GM12864 (cell line): ENCODE measurements around the gene TPR.

Source experiments
- DNase-seq: peaks from one replicate; pipeline ENCODE4 v3.0.0-alpha.2; 2011; ENCODE audit warnings: low read depth
- H3K4me3 ChIP-seq: 2 replicates; pipeline ENCODE4 v1.5.1; 2011; ENCODE audit warnings: mild to moderate bottlenecking, low read depth, low read length, control low read depth
- TF ChIP-seq, protein P1 (sequence below): IDR thresholded peaks from 2 replicates; pipeline ENCODE4 v1.5.1; 2011; ENCODE audit warnings: low read depth, mild to moderate bottlenecking, moderate library complexity, low read length, control low read depth, inconsistent platforms; ENCODE audit errors: missing control alignments

The TPR gene

GRCh38 chr1:186289943-186290545 is 85.0 kb downstream of the TPR start:
- DNase-seq, result no peak
- H3K4me3 ChIP-seq, result no peak overlapping the region
- TF ChIP-seq, protein P1, sequence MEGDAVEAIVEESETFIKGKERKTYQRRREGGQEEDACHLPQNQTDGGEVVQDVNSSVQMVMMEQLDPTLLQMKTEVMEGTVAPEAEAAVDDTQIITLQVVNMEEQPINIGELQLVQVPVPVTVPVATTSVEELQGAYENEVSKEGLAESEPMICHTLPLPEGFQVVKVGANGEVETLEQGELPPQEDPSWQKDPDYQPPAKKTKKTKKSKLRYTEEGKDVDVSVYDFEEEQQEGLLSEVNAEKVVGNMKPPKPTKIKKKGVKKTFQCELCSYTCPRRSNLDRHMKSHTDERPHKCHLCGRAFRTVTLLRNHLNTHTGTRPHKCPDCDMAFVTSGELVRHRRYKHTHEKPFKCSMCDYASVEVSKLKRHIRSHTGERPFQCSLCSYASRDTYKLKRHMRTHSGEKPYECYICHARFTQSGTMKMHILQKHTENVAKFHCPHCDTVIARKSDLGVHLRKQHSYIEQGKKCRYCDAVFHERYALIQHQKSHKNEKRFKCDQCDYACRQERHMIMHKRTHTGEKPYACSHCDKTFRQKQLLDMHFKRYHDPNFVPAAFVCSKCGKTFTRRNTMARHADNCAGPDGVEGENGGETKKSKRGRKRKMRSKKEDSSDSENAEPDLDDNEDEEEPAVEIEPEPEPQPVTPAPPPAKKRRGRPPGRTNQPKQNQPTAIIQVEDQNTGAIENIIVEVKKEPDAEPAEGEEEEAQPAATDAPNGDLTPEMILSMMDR, result no peak

- no peak overlapping the region for H3K4me3 ChIP-seq
- no peak for DNase-seq
- TF ChIP-seq, protein P1, result no peak
These were observed 88.3 kb downstream of the TPR start for GRCh38 chr1:186286615-186287315.

GRCh38 chr1:186283374-186283773 is 91.7 kb downstream of the TPR start:
- DNase-seq, result no peak
- TF ChIP-seq, protein P1, result no peak
- no peak overlapping the region for H3K4me3 ChIP-seq

- DNase-seq, result no peak
- TF ChIP-seq, protein P1, result no peak
- H3K4me3 ChIP-seq, result no peak overlapping the region
These were observed 92.6 kb downstream of the TPR start for GRCh38 chr1:186282466-186282865.

DNA sequence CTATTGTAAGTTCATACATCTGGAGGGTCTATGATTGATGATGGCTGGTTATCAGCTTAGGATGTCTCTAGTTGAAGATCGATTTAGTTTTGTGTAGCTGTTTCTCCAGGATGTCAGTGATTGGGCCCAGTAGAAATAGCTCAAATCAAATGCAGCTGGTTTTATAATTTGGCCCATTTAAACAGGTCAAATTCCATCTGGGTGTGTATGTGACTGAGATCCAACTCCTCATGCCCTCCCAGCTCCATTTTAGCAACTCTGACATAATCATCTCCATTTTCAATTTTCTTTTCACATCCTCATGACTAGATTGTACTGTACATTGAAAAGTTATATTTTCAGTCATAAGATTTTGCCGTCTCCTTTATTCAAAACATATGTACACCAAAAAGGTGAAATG is 99.2 kb downstream of the TPR start:
- TF ChIP-seq, protein P1, result no peak
- no peak overlapping the region for H3K4me3 ChIP-seq
- DNase-seq, result no peak

- no peak for DNase-seq
- TF ChIP-seq, protein P1, result no peak
- H3K4me3 ChIP-seq, result no peak overlapping the region
These were observed 102.6 kb downstream of the TPR start for GRCh38 chr1:186272486-186272885.

GRCh38 chr1:186271032-186271431 is 104.0 kb downstream of the TPR start:
- H3K4me3 ChIP-seq, result no peak overlapping the region
- TF ChIP-seq, protein P1, result no peak
- no peak for DNase-seq
